ENCODE measurements around the gene SLC44A3. TPM values are rescaled to one million over a fixed set of nuclear protein-coding genes. Genes with fewer than 3 reads are reported as not detected.

SLC44A3 gene
- total and polyA plus RNA-seq, 2 of the 13 experiments (the other 11 are each of a cell fraction or from before 2014, with no cell fraction given), result 6.8 to 14.1 TPM

DNA sequence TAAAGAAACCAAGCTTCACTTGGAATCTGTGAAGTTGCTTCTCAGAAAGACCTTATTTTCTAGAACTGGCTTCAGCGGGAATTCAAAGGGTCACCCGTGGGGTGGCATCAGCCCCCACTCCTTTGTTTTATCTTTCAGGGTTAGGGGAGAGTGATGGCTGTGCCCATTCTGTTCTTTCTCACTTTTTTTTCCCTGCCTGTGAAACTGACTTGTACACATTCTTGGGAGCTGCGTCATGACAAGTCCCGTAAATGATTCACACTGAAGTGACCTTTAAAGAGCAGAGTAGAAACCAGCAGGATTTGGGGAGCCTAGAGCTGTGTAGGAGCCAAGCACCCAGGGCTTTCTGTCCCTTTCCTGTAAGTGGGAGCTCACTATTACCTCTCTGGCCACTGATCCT lies 43.8 kb downstream of the SLC44A3 start:
- FAIRE-seq (peak; percentile 74), ATAC-seq (peak; percentile 93)
- H3K4me1 ChIP-seq (ENCODE audit: insufficient read depth, low read length), result peaks cover 37% of the 10 kb centered on the region
- TF ChIP-seq, protein P1, sequence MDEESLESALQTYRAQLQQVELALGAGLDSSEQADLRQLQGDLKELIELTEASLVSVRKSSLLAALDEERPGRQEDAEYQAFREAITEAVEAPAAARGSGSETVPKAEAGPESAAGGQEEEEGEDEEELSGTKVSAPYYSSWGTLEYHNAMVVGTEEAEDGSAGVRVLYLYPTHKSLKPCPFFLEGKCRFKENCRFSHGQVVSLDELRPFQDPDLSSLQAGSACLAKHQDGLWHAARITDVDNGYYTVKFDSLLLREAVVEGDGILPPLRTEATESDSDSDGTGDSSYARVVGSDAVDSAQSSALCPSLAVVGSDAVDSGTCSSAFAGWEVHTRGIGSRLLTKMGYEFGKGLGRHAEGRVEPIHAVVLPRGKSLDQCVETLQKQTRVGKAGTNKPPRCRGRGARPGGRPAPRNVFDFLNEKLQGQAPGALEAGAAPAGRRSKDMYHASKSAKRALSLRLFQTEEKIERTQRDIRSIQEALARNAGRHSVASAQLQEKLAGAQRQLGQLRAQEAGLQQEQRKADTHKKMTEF (CRISPR knock-in tag; IDR thresholded peaks at IDR 0.05), result 0 out of 2 replicates have a peak, but pooled peaks have one; percentile 18
- no peak for TF ChIP-seq ZNF878 (CRISPR knock-in tag; IDR thresholded peaks at IDR 0.05)
- peak; percentile 94 for TF ChIP-seq FOSL2 (CRISPR knock-in tag; IDR thresholded peaks at IDR 0.05)
- TF ChIP-seq FOXA3 (CRISPR knock-in tag; IDR thresholded peaks at IDR 0.05), result 0 out of 2 replicates have a peak, but pooled peaks have one; percentile 28
- TF ChIP-seq KAT8 (CRISPR knock-in tag; IDR thresholded peaks at IDR 0.05), result no peak
- no peak for TF ChIP-seq SMC3 (IDR thresholded peaks at IDR 0.05; ENCODE audit: low read length)
- TF ChIP-seq TEAD3 (CRISPR knock-in tag; optimal IDR thresholded peaks at IDR 0.05; ENCODE audit: borderline replicate concordance), result peak; percentile 85
- TF ChIP-seq RARA (CRISPR knock-in tag; IDR thresholded peaks at IDR 0.05), result 0 out of 2 replicates have a peak, but pooled peaks have one; percentile 18
- 0 out of 2 replicates have a peak, but pooled peaks have one; percentile 37 for TF ChIP-seq JUND (CRISPR knock-in tag; IDR thresholded peaks at IDR 0.05)
- TF ChIP-seq, protein P2, sequence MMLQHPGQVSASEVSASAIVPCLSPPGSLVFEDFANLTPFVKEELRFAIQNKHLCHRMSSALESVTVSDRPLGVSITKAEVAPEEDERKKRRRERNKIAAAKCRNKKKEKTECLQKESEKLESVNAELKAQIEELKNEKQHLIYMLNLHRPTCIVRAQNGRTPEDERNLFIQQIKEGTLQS (CRISPR knock-in tag; IDR thresholded peaks at IDR 0.05), result peak; percentile 69
- TF ChIP-seq SAP130 (CRISPR knock-in tag; IDR thresholded peaks at IDR 0.05; ENCODE audit: low read depth), result 0 out of 2 replicates have a peak, but pooled peaks have one; percentile 27
- TF ChIP-seq GATAD2A (CRISPR knock-in tag; IDR thresholded peaks at IDR 0.05), result 0 out of 2 replicates have a peak, but pooled peaks have one; percentile 29
- no peak for TF ChIP-seq ZNF3 (CRISPR knock-in tag; IDR thresholded peaks at IDR 0.05)
- TF ChIP-seq ZNF550 (CRISPR knock-in tag; IDR thresholded peaks at IDR 0.05; ENCODE audit: borderline replicate concordance), result no peak
- TF ChIP-seq JUN (CRISPR knock-in tag; IDR thresholded peaks at IDR 0.05), result 0 out of 2 replicates have a peak, but pooled peaks have one; percentile 30
- peak; percentile 38; the same call in 1 of the 2 replicates for TF ChIP-seq FOSL1 (CRISPR knock-in tag; IDR thresholded peaks at IDR 0.05; ENCODE audit: borderline replicate concordance)
- TF ChIP-seq FOXO1 (CRISPR knock-in tag; IDR thresholded peaks at IDR 0.05), result no peak
- TF ChIP-seq, protein P3, sequence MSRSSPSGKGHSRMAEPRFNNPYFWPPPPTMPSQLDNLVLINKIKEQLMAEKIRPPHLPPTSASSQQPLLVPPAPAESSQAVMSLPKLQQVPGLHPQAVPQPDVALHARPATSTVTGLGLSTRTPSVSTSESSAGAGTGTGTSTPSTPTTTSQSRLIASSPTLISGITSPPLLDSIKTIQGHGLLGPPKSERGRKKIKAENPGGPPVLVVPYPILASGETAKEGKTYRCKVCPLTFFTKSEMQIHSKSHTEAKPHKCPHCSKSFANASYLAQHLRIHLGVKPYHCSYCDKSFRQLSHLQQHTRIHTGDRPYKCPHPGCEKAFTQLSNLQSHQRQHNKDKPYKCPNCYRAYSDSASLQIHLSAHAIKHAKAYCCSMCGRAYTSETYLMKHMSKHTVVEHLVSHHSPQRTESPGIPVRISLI (CRISPR knock-in tag; IDR thresholded peaks at IDR 0.05; ENCODE audit: borderline replicate concordance), result peak; percentile 32; the same call in 1 of the 2 replicates
- TF ChIP-seq RBAK (CRISPR knock-in tag; IDR thresholded peaks at IDR 0.05), result peak; percentile 93
- no peak for TF ChIP-seq ZNF282 (IDR thresholded peaks at IDR 0.05; ENCODE audit: partially characterized antibody)
- TF ChIP-seq ZKSCAN8 (CRISPR knock-in tag; IDR thresholded peaks at IDR 0.05; ENCODE audit: borderline replicate concordance), result no peak
- no peak for TF ChIP-seq NR2F6 (IDR thresholded peaks at IDR 0.05)
- TF ChIP-seq NR2F6 (CRISPR knock-in tag; IDR thresholded peaks at IDR 0.05), result 0 out of 2 replicates have a peak, but pooled peaks have one; percentile 9

More for the DNA sequence above, 43.8 kb downstream of the SLC44A3 start:
- in situ Hi-C loops (cut with HindIII; ENCODE audit: extremely low pct_ligation_motif_present, low pct_unique_long_range_greater_than_20kb), result loop anchor here (25.0 kb wide), 1 partner anchor 373 kb away; the partner anchor contains the start of gene RWDD3
- H3K9ac ChIP-seq (ENCODE audit: insufficient read depth, low read depth, low read length), result no peak overlapping the region
- POLR2A ChIA-PET, result no interaction called here
- no peaks in the 10 kb centered on the region for H4K20me1 ChIP-seq (ENCODE audit: insufficient read depth, low read length)
- H3K79me2 ChIP-seq (ENCODE audit: insufficient read depth, low read length), result no peaks in the 10 kb centered on the region
- no peaks in the 10 kb centered on the region for H3K27me3 ChIP-seq (ENCODE audit: control insufficient read depth in 1 of 2, insufficient read depth in 2 of 2, low read length in 2 of 2)
- 51% methylated on average over 4 of the region's 4 CpGs for WGBS (ENCODE audit: low lambda C conversion rate)
- intact Hi-C loops (cut with micrococcal nuclease; ENCODE audit: unreplicated experiment), result no loop called here
- H3K36me3 ChIP-seq (replicated peaks in 1 of 2; ENCODE audit: control insufficient read depth in 1 of 2, insufficient read depth in 2 of 2, low read length in 2 of 2), result peaks cover 0 to 3% of the 10 kb centered on the region in 2 experiments; a peak in 2 of 5 replicates
- peak; percentile 56 for DNase-seq (ENCODE audit: low spot score)
- no TSS peak for BruUV-seq (replicated peaks)
- H3K4me2 ChIP-seq (ENCODE audit: low read depth, low read length), result peak overlapping the region; percentile 4
- CTCF ChIA-PET (ENCODE audit: low intra/inter-chr PET ratio, low total read pairs), result no interaction called here
- no peaks in the 10 kb centered on the region for H3K9me3 ChIP-seq (ENCODE audit: low read length)
- no peak overlapping the region for H3K4me3 ChIP-seq (replicated peaks in 1 of 3; ENCODE audit: insufficient read depth in 1 of 3, low read depth in 2 of 3, low read length in 3 of 3)
- no peak overlapping the region for H3K27ac ChIP-seq (ENCODE audit: extremely low read length, insufficient read depth, low read length)
- H2AFZ ChIP-seq (ENCODE audit: low read length), result no peak overlapping the region

Measured in HepG2 (cell line).